Ramos (cell line): ENCODE measurements around the gene IGF2BP2.
"Not testable (repeated sequence)": the region's sequence is repeated elsewhere in the genome, so short reads cannot be mapped to it uniquely, and the experiment has no call there.

Source experiments
- in situ Hi-C: fragments of 300-500 bp; cut with MboI; formaldehyde crosslinking; loops from one replicate; pipeline ENCODE4 v1.14.3; 2022; ENCODE audit warnings: low sequenced_read_pairs; ENCODE audit not compliant: unreplicated experiment

IGF2BP2 gene

DNA sequence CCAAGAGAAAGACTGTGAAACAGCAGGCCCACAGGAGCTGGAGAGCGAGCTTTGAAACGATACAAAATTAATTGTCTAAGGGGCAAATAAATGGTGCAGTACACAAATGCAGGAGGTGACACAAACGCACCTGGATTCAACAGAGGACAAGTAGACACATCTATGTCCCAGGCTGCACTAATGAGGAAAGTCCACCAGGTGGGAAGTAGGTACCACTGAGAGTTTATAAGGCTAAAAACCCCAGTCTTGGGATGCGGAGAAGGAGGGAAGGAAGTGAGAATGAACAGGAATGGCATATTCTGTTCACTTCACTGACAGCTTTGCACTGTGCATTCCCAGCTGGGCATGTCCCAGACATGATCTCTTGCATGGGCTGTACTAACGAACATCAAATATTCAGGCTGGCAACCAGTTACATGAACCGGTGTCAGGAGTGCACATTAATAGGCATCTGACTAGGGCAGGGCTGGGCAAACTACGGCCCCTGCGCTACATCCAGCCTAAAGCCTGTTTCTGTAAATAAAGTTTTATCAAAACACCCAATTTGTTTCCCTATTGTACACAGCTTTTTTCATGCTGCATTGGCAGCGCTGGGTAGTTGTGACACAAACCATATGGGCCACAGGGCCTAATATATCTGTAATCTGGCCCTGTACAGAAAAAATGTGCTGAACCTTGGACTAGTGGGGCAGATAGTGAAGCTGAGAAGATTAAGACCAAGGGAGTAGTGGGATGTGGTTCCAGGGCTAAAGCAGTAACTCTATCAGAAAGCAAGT, 107.0 kb downstream of the IGF2BP2 start:
- in situ Hi-C loops = no loop called here

DNA sequence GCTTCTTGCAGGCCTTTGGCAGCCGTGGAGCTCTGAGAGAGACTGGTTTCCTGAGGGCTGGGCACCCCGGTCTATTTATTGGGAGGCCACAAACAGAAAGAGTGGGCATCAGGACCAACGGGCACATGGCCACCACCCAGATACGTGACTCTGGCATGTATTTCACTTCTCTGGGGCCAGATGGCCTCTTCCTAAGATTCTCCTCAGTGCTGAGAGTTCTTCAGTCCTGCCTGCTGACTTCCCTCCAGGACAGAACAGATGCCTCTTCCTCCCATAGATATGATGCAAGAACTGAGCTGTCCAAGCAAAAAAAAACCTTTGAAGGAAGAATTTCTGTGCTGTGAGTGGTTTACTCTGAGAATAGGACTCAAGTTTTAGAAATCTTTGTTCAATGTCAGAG, 107.7 kb downstream of the IGF2BP2 start:
- in situ Hi-C loops = no loop called here

DNA sequence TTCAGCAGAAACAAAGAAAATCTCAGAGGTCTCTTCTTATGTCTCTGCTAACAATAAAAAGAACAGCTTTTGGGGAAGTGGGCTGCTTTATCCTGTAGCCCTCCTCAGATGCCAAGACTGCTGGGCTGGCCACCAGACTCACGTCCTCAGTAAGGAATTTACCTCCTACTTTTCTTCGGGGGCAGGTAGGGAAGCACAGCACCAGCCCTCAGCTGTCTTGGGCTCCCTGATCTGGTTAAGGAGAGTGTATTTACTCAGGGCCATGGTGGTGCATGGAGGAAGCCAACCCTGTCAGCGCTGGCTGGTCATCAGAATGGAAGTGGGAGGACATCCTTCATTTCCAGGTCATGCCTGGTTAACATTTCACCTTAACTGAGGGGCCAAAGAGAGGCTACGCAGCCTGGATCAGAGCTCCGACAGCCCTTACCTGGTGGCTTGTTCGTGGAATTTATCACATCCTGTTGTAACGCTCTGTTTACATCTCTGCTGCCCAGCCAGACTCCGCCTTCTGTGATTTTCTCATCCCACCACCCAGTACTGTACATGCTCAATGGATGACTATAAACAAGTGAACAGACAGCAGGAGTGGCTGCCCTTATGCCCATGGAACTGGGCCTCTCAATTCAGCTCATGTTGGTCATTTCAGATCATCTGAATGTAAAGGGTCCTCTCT, 108.3 kb downstream of the IGF2BP2 start:
- in situ Hi-C loops = no loop called here

DNA sequence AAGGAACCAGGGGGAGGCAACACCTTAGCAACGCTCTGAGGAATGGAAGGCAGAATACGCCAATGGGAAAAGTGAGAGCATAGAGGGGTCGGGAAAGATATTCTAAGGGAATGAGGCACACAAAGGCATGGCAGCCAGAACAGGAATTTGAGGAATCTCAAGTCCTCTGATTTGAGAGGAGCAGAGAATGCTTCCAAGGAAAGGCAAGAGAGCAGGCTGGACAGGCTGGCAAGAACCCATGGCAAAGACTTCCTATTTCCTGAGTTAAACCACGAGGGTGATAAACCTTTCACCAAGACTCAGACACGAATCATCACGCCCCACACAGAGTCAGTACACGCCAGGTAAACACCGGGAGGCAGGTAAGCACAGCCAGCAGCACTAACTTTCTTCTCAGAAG, 109.8 kb downstream of the IGF2BP2 start:
- in situ Hi-C loops = no loop called here

DNA sequence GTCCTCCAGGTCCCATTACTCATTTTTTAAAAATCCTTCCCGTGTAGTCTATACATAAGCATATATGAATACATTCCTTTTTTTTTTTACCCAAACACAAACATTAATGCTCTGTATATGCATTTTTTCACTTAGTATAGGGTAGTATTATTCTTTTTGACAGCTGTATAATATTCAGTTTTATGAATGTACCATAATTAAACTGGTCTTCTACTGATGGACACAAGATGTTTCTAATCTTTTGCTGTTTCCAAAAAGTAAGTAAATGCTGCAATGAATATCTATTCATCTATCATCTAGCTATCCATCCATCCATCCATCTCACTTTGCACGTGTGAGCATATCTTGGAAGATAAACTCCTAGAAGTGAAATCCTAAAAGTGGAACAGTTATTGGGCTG, 110.8 kb downstream of the IGF2BP2 start:
- in situ Hi-C loops = no loop called here

DNA sequence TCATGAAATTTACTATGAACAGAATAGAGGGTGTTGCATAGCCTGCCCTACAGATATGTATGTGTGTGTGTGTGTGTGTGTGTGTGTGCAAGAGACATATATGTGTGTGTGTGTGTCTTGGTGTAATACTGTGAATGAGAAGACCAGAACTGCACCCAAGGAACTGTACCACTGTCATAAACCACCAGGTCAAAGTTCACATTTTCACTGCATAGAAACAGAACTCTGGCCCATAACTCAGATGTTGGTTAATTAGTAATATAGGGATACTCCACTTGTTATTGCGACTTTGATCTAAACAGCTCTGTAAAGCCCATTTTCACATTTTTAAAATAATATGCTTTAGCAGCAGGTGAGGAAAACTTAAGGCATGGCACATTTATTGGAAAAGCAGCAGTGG, 111.8 kb downstream of the IGF2BP2 start:
- in situ Hi-C loops = no loop called here

DNA sequence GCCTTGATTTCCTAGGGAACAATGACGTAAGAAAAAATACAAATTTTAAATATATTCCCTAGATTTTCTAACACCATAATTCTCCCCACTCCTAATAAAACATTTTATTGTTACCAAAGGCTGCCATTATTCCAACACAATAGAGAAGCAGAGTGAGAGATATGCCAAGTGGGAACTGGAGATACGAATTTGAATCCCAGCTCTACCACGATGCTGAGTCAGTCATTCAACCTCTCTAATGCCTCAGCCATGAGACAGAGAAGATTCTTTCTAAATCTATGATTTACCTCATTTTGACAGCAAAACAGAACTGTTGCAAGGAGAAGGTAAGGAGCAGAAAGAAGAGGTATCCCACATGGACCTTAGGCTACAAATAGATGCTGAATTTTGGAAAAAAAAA, 112.5 kb downstream of the IGF2BP2 start:
- in situ Hi-C loops = no loop called here

DNA sequence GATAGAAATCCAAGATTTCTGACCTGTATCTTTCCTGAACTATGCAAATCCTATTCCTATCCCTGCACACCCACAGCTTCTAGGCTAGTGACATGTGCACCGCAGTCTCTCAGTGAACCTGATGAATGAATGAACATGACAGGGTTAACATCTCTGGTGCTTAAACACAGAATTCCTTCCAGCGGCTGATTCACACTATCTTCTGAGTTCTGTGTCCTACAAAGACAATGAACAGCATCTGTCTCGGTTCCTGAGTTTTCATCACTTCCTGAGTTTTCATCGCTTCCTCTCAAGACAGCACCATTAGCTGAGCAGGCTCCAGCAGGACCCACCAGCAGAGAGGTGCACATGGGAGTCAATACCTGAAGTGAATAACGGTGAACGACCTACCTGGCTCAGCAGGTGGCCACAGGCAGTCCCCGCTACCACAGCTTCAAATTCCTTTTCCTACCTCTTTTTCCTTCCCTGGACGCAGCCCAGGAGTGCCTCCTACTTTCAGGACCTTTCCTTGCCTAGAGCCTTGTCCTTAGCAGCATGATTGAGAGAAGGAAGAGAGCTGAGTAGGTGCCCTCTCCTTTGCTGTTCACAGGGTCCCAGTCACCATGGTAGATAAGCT, 113.5 kb downstream of the IGF2BP2 start:
- in situ Hi-C loops = no loop called here

DNA sequence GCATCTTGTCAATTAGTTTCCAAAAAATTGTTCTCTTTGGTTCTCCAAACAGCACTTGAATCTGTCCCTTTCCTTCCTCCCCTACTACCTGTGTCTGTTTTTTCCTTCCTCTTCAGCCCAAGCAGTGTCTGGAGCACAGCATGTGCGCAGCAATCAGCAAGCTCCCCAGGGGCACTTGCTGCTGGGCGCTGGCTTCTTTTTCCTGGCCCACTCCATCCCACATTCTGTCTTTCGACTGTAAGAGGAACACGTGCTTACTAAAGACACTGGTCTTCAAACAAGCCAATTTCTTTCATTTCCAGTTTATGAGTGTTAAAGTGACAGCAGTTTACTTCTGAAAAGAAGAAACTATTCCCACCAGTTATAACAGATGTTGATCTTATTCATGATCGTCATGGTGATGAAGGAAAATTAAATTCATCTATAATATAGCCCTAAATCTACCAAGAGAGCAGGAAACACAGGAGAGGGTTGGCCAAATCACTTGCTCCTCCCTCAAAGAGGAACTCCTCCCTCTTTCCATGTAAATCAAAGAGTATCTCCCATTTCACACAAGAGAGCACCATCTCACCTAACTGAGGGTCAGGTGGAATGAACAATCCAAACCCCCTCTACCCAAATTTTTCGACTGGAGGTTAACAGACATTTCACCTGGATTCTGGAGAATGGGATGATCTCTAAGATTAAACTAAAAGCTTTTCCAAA, 115.4 kb downstream of the IGF2BP2 start:
- in situ Hi-C loops = no loop called here

DNA sequence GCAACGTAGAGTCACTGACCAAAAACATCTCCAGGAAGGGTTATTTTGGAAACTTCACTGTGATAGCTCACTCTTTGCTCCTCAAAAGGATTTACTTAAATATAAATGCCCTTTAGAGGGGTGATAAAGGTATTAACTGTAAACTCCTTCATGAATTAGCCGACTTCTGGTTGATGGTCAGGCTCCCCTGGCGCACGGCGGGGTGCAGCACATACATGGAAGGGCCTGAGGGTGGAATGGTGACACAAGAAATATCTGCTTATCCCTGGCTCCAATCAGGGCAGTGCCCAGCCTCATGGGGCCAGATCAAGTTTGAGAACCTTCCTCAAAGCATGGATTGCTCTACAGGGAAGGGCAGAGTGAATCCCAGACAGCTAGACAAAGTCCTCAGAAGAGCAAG, 116.5 kb downstream of the IGF2BP2 start:
- in situ Hi-C loops = no loop called here

DNA sequence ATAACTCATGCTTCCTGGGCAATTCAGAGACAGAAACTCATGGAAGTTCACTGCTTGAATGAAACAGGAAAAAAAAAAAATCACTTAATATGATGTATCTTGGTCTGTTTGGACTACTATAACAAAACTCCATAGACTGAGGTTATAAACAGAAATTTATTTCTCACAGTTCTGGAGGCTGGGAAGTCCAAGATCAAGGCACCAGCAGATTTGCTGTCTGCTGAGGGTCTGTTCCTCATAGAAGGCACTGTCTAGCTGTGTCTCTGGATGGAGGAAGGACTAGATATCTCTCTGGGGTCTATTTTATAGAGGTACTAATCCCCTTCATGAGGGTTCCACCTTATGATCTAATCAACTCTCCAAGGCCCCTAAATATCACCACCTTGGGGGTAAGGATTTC, 119.3 kb downstream of the IGF2BP2 start:
- in situ Hi-C loops = no loop called here

DNA sequence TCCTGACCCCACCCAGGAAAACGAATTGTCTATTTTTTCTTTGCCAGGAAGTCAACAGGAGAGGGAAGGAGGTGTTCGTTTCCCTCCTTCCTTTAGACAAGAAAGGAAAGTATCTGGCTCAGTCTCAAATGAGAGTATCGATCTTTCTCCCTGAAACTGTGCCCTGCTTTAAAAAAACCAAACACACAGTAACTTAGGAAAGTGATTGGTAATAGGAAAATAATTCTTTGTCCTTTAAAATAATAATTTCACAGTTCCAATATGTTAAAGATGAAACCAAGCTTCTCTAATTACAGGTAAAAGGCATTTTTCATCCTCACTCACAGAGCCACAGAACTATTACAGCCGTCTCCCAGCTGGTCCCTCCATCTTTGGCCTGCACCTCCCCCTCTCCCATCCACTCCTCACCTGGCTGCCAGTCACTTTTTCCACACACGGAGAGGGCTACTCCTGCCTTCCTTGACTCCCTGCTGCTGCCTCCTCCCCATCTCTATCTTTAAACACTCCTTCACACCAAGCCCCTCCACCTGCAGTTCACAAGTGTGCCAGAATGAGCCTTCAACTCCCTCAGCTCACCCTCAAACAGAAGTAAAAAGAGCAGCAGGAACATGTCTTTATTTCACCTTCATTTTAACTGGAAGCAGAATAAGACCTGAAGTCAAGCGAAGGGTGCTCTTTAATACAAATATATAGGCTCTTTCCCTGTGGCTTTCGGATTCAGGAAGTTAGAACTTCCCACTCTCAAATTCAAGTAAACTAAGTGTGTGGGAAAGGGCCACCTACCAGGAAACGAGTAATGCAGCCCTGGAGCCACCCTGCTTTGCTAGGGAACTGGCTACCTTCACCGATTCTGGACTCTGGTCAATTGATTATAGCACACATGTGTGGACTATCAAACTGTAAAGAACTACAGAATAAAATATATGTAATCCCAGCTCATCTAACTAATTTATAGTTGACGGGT, 122.3 kb downstream of the IGF2BP2 start:
- in situ Hi-C loops = no loop called here

DNA sequence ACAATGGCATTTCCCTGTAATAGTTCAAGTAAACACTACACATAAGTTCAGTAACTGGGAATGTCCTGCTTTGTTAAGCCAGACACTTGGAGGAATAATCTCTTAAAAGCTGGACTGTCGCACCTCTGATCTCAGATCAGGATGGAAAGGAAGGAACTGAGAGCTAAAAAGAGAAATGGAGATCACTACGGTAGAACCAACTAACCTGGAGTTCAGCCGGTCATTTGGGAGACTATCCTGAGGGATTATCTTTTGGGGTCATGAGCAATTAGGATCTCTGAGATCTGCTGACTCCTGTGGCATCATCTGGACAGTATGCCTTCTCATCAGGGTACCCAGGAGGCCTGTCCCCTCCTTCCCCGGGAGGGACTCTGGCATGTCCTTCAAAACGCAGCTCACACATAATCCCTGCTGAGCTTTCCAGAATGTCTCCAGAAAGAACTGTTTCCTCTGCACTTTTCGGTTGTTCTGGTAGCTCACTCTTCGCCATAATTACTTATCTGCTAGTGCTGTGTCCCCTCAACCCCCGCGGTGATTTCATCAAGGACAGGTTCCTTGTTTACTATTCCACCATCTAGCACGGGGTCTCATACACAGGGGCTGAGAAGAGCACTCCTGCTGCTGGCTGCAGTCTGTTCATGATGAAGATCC, 123.1 kb downstream of the IGF2BP2 start:
- in situ Hi-C loops = no loop called here

DNA sequence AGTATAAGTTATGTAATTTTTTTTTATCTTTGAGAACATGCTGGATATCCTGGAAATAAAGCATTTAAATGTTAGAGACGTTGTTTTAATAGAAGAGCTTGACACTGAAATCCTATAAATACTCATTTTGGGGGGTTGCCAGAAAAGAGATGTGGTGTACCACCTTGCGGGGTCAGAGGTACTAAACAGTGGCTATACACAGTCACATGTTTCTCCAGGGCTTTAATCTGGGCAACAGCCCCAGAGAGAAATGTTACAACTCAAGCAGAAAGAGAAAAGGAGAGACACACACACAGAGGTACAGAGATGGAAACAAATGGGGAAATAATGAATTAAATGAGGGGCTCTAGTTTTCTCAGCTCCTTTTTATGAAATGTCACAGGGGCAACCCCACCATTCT, 124.9 kb downstream of the IGF2BP2 start:
- in situ Hi-C loops = no loop called here

DNA sequence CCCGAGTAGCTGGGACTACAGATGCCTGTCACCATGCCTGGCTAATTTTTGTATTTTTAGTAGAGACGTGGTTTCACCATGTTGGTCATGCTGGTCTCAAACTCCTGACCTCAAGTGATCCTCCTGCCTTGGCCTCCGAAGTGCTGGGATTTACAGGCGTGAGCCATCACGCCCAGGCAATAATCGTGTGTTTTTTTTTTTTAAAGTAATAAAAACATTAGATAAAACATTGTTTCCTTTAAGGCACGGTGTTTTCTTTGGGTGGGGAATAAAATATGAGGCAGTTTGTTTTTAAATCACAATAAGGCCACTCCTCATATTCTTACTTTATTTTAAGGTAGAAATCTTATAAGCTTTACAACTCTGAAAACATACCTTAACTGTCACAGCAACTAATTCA, 127.6 kb downstream of the IGF2BP2 start:
- in situ Hi-C loops = not testable (repeated sequence)

DNA sequence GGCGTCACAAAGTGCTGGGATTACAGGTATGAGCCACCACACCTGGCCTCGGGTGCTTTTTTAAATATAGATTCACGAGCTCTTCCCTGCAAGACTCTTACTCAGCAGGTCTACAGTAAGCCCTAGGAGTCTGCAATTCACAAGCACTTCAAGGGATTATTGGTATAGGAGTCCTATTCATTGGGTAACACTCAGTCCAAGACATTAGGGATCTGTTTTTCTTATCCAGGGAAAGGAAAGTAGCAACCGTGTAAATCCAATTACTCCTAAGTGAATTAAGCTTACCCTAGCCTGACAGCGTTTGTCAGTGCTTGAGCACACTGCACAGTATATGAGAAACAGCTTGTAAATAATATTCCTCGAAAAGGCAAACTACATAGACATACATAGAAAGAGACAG, 128.8 kb downstream of the IGF2BP2 start:
- in situ Hi-C loops = no loop called here

DNA sequence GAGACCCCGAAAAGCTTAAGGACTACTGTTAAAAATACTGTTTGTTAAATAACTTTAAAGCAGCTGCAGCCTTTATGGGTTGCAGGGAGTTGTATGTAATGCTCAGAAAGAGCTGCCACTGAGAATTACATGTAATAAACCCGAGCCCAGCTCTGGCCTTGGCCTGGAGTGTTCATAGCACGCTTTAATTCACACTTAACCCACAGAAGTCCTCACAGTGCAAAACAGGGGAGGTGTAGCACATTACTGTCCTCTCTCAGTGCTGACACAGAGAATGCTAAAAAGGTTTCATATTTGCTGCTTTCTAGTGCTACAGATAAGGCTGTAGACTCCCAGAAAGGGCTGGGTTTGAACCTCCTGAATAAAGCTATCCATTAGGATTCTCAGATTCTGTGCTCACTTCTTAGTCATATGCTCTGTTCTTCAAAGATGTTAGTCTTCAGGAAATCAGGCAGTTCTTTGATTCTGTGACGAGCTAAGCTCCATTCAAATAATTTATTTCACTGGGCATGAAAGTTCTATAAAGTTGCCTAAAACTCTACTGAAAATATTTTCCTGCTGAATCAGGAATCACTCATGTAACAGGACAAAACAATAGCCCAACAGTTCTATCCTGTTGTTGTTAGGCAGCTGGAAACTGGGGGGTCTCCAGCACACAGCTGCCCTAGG, 130.7 kb downstream of the IGF2BP2 start:
- in situ Hi-C loops = no loop called here

DNA sequence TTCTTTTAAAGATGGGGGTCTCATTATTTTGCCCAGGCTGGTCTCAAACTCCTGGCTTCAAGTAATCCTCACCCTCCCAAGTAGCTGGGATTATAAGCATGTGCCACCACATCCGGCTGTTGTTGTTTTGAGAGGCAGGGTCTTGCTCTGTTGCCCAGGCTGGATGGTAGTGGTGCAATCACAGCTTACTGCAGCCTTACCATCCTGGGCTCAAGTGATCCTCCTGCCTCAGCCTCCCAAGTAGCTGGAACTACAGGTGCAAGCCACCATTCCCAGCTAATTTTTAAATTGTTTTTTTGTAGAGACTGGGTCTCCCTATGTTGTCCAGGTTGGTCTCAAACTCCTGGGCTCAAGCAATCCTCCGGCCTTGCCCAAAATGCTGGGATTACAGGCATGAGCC, 133.2 kb downstream of the IGF2BP2 start:
- in situ Hi-C loops = no loop called here
